ENCODE measurements around the gene TNRC6C.

TNRC6C gene

DNA sequence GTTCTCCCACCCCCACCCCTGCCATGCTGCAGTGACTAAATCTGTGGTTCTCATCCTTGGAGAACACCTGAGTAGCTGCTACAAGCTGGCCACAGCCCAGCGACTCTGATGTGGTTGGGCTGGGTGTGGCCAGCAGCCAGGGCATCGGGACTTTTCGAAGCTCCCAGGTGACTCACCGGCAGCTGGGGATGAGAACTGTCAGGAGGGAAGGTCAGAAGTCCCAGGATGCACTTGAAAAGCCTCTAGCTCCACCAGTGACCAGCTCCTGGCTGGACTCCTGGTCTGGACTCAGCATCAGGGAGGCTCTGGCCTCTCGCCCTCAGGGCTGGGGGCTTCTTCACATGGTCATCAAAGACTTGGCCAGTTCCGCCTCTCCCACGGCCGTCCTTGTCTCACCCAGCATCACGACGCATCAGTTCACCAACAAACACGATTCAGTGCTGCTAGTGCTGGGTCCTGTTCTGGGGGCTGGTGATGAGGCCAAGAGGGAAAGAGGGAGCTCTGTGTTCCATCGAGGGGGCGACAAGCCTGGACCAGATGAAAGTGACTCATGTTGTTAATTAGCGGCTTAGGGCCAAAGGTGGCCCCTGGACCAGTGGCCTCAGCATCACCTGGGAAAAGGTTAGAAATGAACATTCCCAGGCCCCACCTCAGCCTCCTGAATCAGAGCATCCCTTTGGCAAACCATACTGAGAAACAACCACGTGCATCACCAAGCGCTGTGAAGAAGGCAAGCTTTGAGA is 183.8 kb downstream of the TNRC6C start:
- peak; percentile 38 for DNase-seq

- no peak for DNase-seq
These were observed 185.0 kb downstream of the TNRC6C start for GRCh38 chr17:78143214-78144146.

DNA sequence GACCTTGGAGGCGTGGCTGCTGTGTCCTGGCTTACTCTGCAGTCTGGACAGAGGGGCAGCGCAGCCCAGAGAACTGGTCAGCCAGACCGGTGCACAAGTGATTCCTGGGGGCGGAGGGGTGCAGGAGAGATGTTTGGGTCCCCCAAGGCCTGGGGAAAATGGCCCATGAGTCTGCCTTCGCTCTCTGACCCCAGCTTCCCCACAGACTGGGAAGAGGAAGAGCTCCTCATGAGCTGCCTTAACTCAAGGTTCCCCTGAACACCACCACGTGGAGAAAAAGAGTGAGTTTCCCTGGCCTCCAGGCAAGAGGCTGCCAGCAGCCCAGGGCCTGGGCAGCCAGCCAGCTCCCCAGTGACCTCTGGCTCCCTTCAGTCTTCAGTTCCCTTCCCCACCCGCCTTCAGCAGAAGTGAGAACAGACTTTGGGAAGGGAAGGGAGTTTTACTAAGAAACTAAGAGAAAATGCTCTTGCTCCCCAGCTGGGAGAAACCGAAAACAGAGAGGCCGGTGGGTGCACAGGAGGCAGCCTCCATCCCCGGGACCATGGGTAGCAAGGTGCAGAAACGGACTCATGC is 185.7 kb downstream of the TNRC6C start:
- peak; percentile 68 for DNase-seq

GRCh38 chr17:78144736-78145641 is 186.5 kb downstream of the TNRC6C start:
- DNase-seq: no peak

DNA sequence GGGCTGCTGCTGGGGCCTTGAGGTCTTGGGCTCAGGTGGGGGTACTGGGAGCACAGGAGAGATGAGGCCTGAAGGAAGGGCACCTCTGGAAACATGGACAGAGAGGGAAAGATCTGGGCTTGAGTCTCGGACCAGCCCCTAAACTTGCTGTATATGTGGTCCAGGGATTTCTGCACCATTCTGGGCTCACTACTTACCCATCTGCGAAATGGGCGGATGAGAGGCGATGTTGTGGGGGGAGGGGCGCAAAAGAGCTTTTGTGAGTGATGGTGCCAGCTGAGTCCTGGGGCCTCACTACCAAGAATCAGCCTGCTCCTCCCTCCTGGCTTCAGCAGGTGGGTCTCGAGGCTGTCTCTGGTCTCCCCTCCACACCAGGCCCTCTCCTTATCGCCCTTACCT is 188.0 kb downstream of the TNRC6C start:
- DNase-seq: no peak

DNA sequence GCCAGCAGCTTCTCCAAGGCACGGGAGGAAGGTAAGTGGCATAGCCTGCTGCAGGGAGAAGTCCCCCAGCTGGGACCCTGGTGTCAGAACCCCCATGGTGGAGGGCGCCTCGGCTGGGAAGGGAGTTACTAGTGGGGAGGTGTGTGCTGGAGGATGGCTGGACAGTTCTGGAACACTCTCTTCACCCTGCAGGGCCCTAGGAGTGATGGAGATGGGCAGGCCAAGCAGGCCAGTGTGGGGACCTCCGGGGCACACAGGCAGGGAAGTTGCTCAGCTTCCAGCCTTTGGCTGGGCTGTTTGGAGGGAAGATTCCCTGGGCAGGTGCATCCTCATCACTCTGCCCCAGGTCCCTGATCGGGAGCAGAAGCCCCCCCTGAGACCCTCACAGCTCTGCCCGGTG is 188.4 kb downstream of the TNRC6C start:
- DNase-seq: no peak

DNA sequence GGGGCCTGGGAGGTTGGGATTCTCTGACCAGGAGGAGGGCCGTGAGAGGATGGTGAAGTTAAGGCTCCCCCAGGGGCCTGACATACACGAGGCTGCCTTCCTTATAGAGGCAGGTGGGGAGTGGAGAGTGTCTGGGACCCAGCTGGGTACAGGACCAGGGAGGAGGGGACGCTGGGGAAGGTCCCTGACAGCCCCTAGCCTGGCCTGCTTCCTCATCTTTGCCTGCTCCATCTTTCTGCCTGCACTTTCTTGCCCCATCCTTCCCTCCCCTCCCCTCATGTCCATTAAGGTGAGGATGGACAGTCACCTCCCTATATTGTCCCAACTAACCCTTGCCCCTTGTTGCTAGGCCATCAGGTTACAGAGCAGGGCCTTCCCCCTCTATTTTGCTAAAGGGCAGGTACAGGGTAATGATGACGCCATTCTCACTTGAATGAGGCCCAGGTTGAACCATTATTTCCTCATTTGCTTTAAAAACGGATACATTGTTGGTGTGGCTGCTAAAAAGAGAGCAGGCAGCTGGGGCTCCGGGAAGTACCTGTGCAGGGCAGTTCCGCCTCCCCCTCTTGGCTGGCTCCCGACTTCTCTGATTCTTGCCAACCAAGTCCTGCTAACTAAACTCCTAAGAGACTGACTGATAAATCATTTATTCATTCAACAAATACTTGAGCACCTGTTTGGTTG is 189.0 kb downstream of the TNRC6C start:
- DNase-seq: no peak

- no peak for DNase-seq
These were observed 189.9 kb downstream of the TNRC6C start for GRCh38 chr17:78148286-78149016.

- peak; percentile 70 for DNase-seq
These were observed 193.1 kb downstream of the TNRC6C start for GRCh38 chr17:78151514-78152008.

GRCh38 chr17:78154903-78155811 is 196.7 kb downstream of the TNRC6C start:
- DNase-seq: no peak

Measured in fibroblast of skin of right quadriceps (primary cell).